Measurements from ENCODE around the gene MSI2. TPM values are rescaled to one million over a fixed set of nuclear protein-coding genes. Genes with fewer than 3 reads are reported as not detected.

Gene MSI2
- total RNA-seq, 1 experiment from 2014 or later, result 174 TPM

DNA sequence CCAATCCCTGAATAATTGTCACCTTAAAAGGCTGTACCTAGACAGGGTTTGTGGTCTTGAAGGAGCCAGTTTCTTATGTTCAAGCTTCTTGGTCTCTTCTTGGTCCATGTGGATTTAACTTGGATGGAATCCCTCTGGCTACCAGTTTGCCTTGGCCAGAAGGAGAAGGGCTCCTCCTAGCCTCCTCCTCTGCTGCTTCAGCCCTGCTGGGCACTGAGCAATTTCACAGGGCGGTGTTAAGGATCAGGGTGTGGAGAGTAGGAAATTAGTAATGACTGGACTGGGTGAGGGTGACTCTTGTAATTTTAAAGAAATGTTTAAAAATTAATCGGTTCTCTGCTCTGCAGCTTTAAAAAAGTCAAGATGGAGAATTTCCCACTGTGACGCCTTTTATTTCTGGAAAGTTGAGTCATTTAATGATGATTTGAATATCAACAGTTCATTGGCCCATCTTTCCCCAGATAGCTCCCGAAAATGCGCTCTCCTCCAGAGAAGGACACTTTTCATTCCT, 96.4 kb downstream of the MSI2 start:
- ChIA-PET CTCF (no interaction called here), POLR2A (no interaction called here)
- H3K27ac Mint-ChIP-seq (ENCODE audit: unreplicated experiment), result no peak overlapping the region
- Histone ChIP-seq H3K4me3 (ENCODE audit: low read depth, low read length) (no peak overlapping the region), H3K9me3 (no peaks in the 10 kb centered on the region), H3K27me3 (replicated peaks; ENCODE audit: control insufficient read depth, insufficient read depth, low read length) (no peaks in the 10 kb centered on the region), H3K4me1 (peaks cover 23% of the 10 kb centered on the region), H3K36me3 (ENCODE audit: control insufficient read depth, insufficient read depth, low read length) (peaks cover 5% of the 10 kb centered on the region)
- no peaks in the 10 kb centered on the region for H3K9me3 Mint-ChIP-seq (ENCODE audit: unreplicated experiment)
- TF ChIP-seq, protein P1, sequence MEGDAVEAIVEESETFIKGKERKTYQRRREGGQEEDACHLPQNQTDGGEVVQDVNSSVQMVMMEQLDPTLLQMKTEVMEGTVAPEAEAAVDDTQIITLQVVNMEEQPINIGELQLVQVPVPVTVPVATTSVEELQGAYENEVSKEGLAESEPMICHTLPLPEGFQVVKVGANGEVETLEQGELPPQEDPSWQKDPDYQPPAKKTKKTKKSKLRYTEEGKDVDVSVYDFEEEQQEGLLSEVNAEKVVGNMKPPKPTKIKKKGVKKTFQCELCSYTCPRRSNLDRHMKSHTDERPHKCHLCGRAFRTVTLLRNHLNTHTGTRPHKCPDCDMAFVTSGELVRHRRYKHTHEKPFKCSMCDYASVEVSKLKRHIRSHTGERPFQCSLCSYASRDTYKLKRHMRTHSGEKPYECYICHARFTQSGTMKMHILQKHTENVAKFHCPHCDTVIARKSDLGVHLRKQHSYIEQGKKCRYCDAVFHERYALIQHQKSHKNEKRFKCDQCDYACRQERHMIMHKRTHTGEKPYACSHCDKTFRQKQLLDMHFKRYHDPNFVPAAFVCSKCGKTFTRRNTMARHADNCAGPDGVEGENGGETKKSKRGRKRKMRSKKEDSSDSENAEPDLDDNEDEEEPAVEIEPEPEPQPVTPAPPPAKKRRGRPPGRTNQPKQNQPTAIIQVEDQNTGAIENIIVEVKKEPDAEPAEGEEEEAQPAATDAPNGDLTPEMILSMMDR (IDR thresholded peaks at IDR 0.05; ENCODE audit: insufficient read depth in 1 of 2, low read depth in 1 of 2, low read length in 1 of 2, severe bottlenecking in 1 of 2, unreplicated experiment in 1 of 2), result no peak
- H3K27me3 Mint-ChIP-seq (ENCODE audit: insufficient read depth, unreplicated experiment), result no peaks in the 10 kb centered on the region
- no peak for DNase-seq
- H3K4me1 Mint-ChIP-seq (ENCODE audit: low read depth, unreplicated experiment), result peaks cover 38% of the 10 kb centered on the region
- intact Hi-C loops (cut with micrococcal nuclease; ENCODE audit: unreplicated experiment), result no loop called here
- no peak overlapping the region for H3K4me3 Mint-ChIP-seq (ENCODE audit: unreplicated experiment)
- BruUV-seq (replicated peaks), result no TSS peak
- H3K36me3 Mint-ChIP-seq (ENCODE audit: insufficient read depth, unreplicated experiment), result peaks cover 79% of the 10 kb centered on the region

- H3K36me3 Mint-ChIP-seq (ENCODE audit: insufficient read depth, unreplicated experiment), result peaks cover 69% of the 10 kb centered on the region
- CTCF ChIA-PET, result no interaction called here
Observed at GRCh38 chr17:57354673-57355072, 98.3 kb downstream of the MSI2 start.

DNA sequence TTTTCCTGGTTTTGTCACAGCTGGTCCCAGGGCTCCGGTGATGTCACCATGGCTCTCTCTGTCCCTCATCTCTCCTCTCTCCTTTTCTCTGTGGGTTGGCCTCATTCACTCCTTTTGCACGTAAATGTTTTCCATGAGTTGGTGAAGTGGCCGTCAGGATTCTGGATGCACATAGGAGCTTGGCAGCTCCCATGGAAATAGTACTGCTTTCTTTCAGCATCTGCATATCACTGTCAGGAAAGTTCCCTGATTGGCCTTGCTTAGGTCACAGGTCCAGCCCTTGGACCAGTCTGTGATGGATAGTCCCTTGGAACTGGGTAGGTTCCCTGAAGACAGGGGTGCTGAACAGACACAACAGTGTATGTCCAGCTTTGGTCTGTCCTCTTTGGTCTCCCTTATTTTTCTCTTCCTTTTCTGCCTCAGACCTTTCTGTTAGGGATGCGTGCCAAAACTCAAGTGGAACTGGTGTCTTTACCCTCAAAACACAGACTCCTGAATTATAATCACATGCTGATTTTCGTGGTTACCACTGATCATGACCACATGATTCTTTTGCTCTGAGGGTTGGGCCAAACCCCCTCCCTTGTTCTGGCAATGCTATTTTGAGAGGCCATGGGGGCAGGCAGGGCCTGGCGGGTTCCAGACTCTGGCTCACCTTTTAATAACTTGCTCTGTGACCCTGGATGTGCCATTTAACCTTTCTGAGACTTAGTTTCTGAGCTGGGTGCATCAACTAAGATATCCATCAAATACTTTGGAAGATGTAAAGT, 99.0 kb downstream of the MSI2 start:
- no peaks in the 10 kb centered on the region for H3K27me3 Mint-ChIP-seq (ENCODE audit: insufficient read depth, unreplicated experiment)
- no TSS peak for BruUV-seq (replicated peaks)

More at GRCh38 chr17:57354673-57355072, 98.3 kb downstream of the MSI2 start:
- Mint-ChIP-seq H3K4me3 (ENCODE audit: unreplicated experiment) (no peak overlapping the region), H3K27me3 (ENCODE audit: insufficient read depth, unreplicated experiment) (no peaks in the 10 kb centered on the region), H3K4me1 (ENCODE audit: low read depth, unreplicated experiment) (peaks cover 49% of the 10 kb centered on the region), H3K27ac (ENCODE audit: unreplicated experiment) (no peak overlapping the region), H3K9me3 (ENCODE audit: unreplicated experiment) (no peaks in the 10 kb centered on the region)
- H3K27me3 ChIP-seq (replicated peaks; ENCODE audit: control insufficient read depth, insufficient read depth, low read length), result no peaks in the 10 kb centered on the region
- peaks cover 31% of the 10 kb centered on the region for H3K4me1 ChIP-seq
- TF ChIP-seq, protein P1 (IDR thresholded peaks at IDR 0.05; ENCODE audit: insufficient read depth in 1 of 2, low read depth in 1 of 2, low read length in 1 of 2, severe bottlenecking in 1 of 2, unreplicated experiment in 1 of 2), result no peak
- BruUV-seq (replicated peaks), result no TSS peak
- H3K36me3 ChIP-seq (ENCODE audit: control insufficient read depth, insufficient read depth, low read length), result peaks cover 4% of the 10 kb centered on the region
- no peak overlapping the region for H3K4me3 ChIP-seq (ENCODE audit: low read depth, low read length)
- no peak for DNase-seq
- H3K9me3 ChIP-seq, result no peaks in the 10 kb centered on the region
- intact Hi-C loops (cut with micrococcal nuclease; ENCODE audit: unreplicated experiment), result no loop called here
- POLR2A ChIA-PET, result no interaction called here

More for the DNA sequence above, 99.0 kb downstream of the MSI2 start:
- no peaks in the 10 kb centered on the region for H3K27me3 ChIP-seq (replicated peaks; ENCODE audit: control insufficient read depth, insufficient read depth, low read length)
- H3K36me3 ChIP-seq (ENCODE audit: control insufficient read depth, insufficient read depth, low read length), result peaks cover 4% of the 10 kb centered on the region
- peaks cover 31% of the 10 kb centered on the region for H3K4me1 ChIP-seq
- Mint-ChIP-seq H3K4me3 (ENCODE audit: unreplicated experiment) (no peak overlapping the region), H3K9me3 (ENCODE audit: unreplicated experiment) (no peaks in the 10 kb centered on the region), H3K36me3 (ENCODE audit: insufficient read depth, unreplicated experiment) (peaks cover 63% of the 10 kb centered on the region), H3K4me1 (ENCODE audit: low read depth, unreplicated experiment) (peaks cover 49% of the 10 kb centered on the region), H3K27ac (ENCODE audit: unreplicated experiment) (no peak overlapping the region)
- no peak for DNase-seq
- H3K9me3 ChIP-seq, result no peaks in the 10 kb centered on the region
- CTCF ChIA-PET, result no interaction called here
- TF ChIP-seq, protein P1 (IDR thresholded peaks at IDR 0.05; ENCODE audit: insufficient read depth in 1 of 2, low read depth in 1 of 2, low read length in 1 of 2, severe bottlenecking in 1 of 2, unreplicated experiment in 1 of 2), result no peak
- POLR2A ChIA-PET, result no interaction called here
- H3K4me3 ChIP-seq (ENCODE audit: low read depth, low read length), result no peak overlapping the region
- intact Hi-C loops (cut with micrococcal nuclease; ENCODE audit: unreplicated experiment), result no loop called here
